Measurements from ENCODE around the gene SNW1. TPM values are rescaled to one million over a fixed set of nuclear protein-coding genes. Genes with fewer than 3 reads are reported as not detected.

The SNW1 gene
- polyA plus RNA-seq, 1 donor from 2014 or later: 81.2 TPM

DNA sequence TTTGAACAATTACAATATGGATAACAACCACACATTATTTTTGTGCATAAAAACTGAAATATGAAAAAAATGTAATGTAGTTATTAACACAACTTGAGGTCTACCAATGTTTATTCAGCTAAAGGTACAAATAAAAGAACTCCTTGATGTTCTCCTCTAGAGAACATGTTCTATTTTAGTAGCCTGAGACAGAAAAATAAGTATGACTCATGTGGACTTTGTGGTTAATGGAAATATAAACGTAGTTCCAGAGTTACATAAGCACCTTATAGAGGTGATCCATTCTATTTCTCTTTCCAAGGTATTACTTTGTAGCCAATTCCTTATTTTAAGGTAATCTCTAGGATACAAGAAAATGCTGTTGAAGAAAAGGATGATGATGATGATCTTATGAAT, 78.8 kb downstream of the SNW1 start:
- Histone ChIP-seq H3K27me3 (ENCODE audit: insufficient read depth, low read depth, low read length) (no peaks in the 10 kb centered on the region), H2AFZ (ENCODE audit: low read depth, low read length) (no peak overlapping the region), H4K20me1 (ENCODE audit: insufficient read depth) (no peaks in the 10 kb centered on the region), H3K9me2 (ENCODE audit: insufficient read depth, low read length) (no peaks in the 10 kb centered on the region), H3K9me3 (ENCODE audit: low read length) (no peaks in the 10 kb centered on the region), H3K9ac (ENCODE audit: low read length) (no peak overlapping the region), H3F3A (ENCODE audit: insufficient read depth, low read length, poor library complexity, severe bottlenecking) (no peaks in the 10 kb centered on the region), H3K4me2 (ENCODE audit: low read length) (no peak overlapping the region), H3K4me3 (ENCODE audit: low read length) (no peak overlapping the region), H3K36me3 (ENCODE audit: insufficient read depth, low read length) (no peaks in the 10 kb centered on the region), H3K79me2 (replicated peaks; ENCODE audit: insufficient read depth, low read length) (no peaks in the 10 kb centered on the region), H3K27ac (ENCODE audit: low read length) (no peak overlapping the region)
- TF ChIP-seq RAD21 (conservative IDR thresholded peaks at IDR 0.05) (no peak), EP300 (conservative IDR thresholded peaks at IDR 0.05; ENCODE audit: poor library complexity, severe bottlenecking) (no peak), EZH2 (IDR thresholded peaks at IDR 0.05; ENCODE audit: borderline replicate concordance, insufficient read depth, low read length, poor library complexity, severe bottlenecking) (no peak), MXI1 (conservative IDR thresholded peaks at IDR 0.05; ENCODE audit: poor library complexity, severe bottlenecking) (no peak), SMC3 (conservative IDR thresholded peaks at IDR 0.05; ENCODE audit: poor library complexity) (no peak), REST (IDR thresholded peaks at IDR 0.05; ENCODE audit: borderline replicate concordance) (no peak), POLR2AphosphoS5 (IDR thresholded peaks at IDR 0.05) (no peak)

- Histone ChIP-seq H2AFZ (ENCODE audit: low read depth, low read length) (no peak overlapping the region), H3K27ac (ENCODE audit: low read length) (no peak overlapping the region), H3K27me3 (ENCODE audit: insufficient read depth, low read depth, low read length) (no peaks in the 10 kb centered on the region), H3K9me2 (ENCODE audit: insufficient read depth, low read length) (no peaks in the 10 kb centered on the region), H3K79me2 (replicated peaks; ENCODE audit: insufficient read depth, low read length) (no peaks in the 10 kb centered on the region), H3K9ac (ENCODE audit: low read length) (no peak overlapping the region), H3K9me3 (ENCODE audit: low read length) (no peaks in the 10 kb centered on the region), H3K4me2 (ENCODE audit: low read length) (no peak overlapping the region), H3F3A (ENCODE audit: insufficient read depth, low read length, poor library complexity, severe bottlenecking) (no peaks in the 10 kb centered on the region), H3K36me3 (ENCODE audit: insufficient read depth, low read length) (no peaks in the 10 kb centered on the region), H4K20me1 (ENCODE audit: insufficient read depth) (no peaks in the 10 kb centered on the region), H3K4me3 (ENCODE audit: low read length) (no peak overlapping the region)
- TF ChIP-seq EZH2 (IDR thresholded peaks at IDR 0.05; ENCODE audit: borderline replicate concordance, insufficient read depth, low read length, poor library complexity, severe bottlenecking) (no peak), RAD21 (conservative IDR thresholded peaks at IDR 0.05) (no peak), CTCF (IDR thresholded peaks at IDR 0.05; ENCODE audit: poor library complexity, severe bottlenecking) (no peak), POLR2AphosphoS5 (IDR thresholded peaks at IDR 0.05) (no peak), EP300 (conservative IDR thresholded peaks at IDR 0.05; ENCODE audit: poor library complexity, severe bottlenecking) (no peak), SMC3 (conservative IDR thresholded peaks at IDR 0.05; ENCODE audit: poor library complexity) (no peak), REST (IDR thresholded peaks at IDR 0.05; ENCODE audit: borderline replicate concordance) (no peak), MXI1 (conservative IDR thresholded peaks at IDR 0.05; ENCODE audit: poor library complexity, severe bottlenecking) (no peak), TAF1 (IDR thresholded peaks at IDR 0.05; ENCODE audit: low read depth) (no peak)
Observed at GRCh38 chr14:77681196-77682157, 79.5 kb downstream of the SNW1 start.

All from neural cell (in vitro differentiated cells).